Epithelial cell of esophagus (primary cell): ENCODE results near the gene PAPSS1.

ENCODE experiments used
- DNase-seq: peaks from one replicate; pipeline ENCODE4 v3.0.0; 2010; ENCODE audit warnings: low read depth
- H3K4me3 ChIP-seq: 2 replicates; pipeline ENCODE4 v1.5.1; 2011; ENCODE audit warnings: mild to moderate bottlenecking, low read length, control low read depth
- TF ChIP-seq, protein P1 (sequence below): IDR thresholded peaks from 2 replicates; pipeline ENCODE4 v1.5.1; 2011; ENCODE audit warnings: low read depth, mild to moderate bottlenecking, low read length, control low read depth, inconsistent platforms; ENCODE audit not compliant: insufficient read depth; ENCODE audit errors: missing control alignments

PAPSS1 gene

DNA sequence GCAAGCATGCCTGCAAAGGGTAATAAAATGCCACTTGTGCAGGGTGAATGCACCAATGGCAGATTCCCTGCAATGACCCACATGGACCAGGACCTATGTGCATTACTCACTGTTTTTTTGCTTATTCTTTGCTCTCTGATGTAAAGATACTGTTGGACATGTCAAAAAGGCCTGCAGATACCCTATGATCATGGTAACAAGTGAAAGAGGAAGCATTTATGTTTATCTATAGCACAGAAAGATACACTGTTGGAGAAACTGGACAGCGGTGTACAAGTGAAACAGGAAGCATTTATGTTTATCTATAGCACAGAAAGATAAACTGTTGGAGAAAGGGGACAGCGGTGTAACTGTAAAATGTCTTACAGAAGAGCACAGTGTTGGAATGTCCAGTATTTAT lies 127.5 kb downstream of the PAPSS1 start:
- TF ChIP-seq, protein P1, sequence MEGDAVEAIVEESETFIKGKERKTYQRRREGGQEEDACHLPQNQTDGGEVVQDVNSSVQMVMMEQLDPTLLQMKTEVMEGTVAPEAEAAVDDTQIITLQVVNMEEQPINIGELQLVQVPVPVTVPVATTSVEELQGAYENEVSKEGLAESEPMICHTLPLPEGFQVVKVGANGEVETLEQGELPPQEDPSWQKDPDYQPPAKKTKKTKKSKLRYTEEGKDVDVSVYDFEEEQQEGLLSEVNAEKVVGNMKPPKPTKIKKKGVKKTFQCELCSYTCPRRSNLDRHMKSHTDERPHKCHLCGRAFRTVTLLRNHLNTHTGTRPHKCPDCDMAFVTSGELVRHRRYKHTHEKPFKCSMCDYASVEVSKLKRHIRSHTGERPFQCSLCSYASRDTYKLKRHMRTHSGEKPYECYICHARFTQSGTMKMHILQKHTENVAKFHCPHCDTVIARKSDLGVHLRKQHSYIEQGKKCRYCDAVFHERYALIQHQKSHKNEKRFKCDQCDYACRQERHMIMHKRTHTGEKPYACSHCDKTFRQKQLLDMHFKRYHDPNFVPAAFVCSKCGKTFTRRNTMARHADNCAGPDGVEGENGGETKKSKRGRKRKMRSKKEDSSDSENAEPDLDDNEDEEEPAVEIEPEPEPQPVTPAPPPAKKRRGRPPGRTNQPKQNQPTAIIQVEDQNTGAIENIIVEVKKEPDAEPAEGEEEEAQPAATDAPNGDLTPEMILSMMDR, result no peak

DNA sequence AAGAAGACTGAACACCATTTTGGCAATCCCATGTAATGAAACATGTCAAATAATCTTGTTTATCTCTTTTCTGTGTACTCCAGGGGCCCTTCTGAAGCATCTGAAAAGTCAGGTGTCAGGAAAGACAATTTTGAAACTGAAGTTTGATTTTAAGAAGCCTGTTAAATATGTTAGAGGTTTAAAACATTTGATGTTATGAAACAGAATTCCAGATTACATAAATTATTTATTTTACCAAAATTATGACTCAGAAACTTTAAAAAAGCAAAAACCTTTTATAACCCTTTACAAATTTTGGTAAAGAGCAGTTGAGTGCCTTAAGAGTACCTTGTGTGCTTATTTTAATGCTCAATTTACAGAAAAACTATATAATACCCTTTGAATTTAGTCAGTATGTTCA lies 130.8 kb downstream of the PAPSS1 start:
- TF ChIP-seq, protein P1, result no peak

More for the DNA sequence above, 127.5 kb downstream of the PAPSS1 start:
- H3K4me3 ChIP-seq, result no peak overlapping the region
- DNase-seq, result no peak

DNA sequence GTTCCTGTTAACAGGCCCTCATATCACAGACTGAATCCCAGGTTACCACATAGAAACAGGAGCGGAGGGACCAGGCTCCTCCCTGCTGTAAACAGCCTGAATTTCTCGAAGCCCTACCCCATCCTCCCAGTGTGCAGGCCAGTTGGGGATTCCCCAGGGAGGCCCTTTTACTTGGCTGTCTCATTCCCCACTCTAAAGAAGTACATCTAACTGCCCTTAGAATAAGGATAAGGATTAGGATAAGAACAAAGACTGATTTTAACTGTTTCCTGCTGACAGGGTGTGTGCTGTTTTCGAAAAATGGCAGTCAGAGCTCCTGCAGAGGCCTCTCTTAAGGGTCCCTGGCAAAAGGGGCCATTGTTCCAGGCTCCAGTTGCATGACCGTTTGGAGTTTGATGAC lies 133.7 kb downstream of the PAPSS1 start:
- H3K4me3 ChIP-seq, result no peak overlapping the region
- TF ChIP-seq, protein P1, result no peak
- DNase-seq, result no peak

More for the DNA sequence above, 130.8 kb downstream of the PAPSS1 start:
- no peak overlapping the region for H3K4me3 ChIP-seq
- no peak for DNase-seq

DNA sequence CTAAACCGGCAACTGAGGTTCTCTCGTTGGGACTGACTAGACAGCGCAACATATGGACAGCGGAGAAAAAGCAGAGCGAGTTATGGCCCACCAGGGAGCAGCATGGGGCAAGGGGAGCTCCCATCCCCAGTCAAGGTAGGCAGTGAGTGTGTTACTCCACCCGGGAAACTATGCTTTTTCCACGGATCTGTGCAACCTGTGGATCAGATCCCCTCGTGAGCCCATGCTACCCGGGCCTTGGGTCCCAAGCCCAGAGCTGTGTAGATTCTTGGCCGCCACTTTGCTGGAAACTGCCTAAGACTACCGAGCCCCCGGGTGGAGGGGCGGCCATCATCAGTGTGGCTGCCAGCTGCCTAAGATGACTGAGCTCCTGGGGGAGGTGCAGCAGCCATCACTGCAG lies 140.9 kb downstream of the PAPSS1 start:
- H3K4me3 ChIP-seq, result no peak overlapping the region
- TF ChIP-seq, protein P1, result no peak
- no peak for DNase-seq

DNA sequence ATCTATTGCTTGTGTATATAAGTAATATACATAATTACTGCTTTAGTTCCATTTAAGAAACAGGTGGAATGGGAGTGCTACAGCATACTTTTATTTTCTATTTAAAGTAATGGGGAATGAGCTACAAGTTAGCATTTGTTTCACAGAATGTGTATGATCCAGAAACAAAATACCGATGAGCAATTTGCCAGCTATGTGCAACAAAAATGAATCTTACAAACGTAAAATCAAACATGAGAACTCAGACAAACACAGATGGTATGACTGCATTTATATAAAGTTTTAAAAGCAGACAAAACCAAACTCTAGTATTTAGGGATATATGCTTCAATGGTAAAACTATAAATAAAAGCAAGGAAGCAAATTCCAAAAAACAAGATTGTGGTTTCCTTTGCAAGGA lies 141.7 kb downstream of the PAPSS1 start:
- DNase-seq, result no peak
- TF ChIP-seq, protein P1, result no peak
- no peak overlapping the region for H3K4me3 ChIP-seq

DNA sequence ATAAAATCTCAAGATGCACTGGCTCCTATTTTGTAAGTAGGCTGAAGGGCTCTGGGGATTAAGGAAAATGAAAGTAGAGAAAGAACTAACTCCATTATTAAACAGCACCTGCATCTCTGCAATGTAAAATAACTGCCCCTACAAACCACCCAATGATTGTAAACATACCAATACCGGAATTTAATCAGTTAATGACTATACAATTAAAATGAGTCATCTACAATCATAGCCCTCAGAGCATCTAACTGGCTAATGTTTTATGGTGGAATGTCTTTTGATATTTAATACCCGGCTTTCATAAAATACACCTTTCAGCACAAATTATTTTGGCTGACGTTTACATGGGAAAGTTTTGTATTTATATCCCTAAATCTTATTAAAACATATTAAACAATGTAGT lies 142.3 kb downstream of the PAPSS1 start:
- TF ChIP-seq, protein P1, result no peak
- H3K4me3 ChIP-seq, result no peak overlapping the region
- no peak for DNase-seq

DNA sequence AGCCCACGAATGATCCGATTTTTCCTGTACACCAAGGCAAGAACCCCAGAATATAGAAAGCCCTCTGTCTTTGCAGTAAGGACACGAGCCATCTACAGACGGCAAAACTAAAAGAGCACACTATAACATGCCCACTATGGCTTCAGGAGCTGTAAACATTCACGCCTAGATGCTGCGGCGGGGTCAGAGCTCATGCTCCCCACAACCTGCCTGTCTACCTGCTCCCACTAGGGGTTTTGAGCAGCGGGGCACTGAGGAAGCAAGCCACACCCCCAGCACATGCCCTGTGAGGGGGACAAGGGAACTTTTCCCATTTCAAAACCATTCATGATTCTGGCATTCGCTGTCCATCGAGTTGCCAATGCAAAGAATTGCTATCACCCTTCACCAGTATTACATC lies 144.8 kb downstream of the PAPSS1 start:
- TF ChIP-seq, protein P1, result no peak
- DNase-seq, result no peak

More for the DNA sequence above, 144.8 kb downstream of the PAPSS1 start:
- no peak overlapping the region for H3K4me3 ChIP-seq
